ENCODE data around the gene SDK1. TPM values are rescaled to one million over a fixed set of nuclear protein-coding genes. Genes with fewer than 3 reads are reported as not detected.

SDK1 gene
- total and polyA plus RNA-seq, 4 donors: 0.12 to 0.47 (median 0.36) TPM

DNA sequence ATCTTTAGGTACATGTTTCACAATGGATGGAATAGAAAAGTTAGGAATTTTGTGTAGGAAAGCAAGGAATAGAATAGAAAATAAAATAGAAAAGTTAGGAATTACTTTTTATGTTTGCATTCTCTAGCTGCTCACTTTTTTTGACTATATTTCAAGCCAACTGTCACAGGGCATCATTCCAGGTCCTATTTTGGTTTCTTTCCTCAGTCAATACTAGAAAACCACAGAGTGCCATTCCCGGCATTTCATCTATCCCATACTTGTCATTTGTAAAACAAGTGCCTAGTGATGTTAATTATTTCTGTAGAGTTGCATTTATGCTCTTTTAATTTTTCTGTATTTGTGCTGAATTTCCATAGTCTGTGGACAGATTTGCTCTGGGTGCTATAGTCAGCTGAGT, 66.2 kb downstream of the SDK1 start:
- no peaks in the 10 kb centered on the region for H3K9me3 ChIP-seq (ENCODE audit: control insufficient read depth in 4 of 4, low read length in 3 of 4)
- WGBS: 93% methylated on average over 1 of the region's 1 CpG

More for the DNA sequence above, 66.2 kb downstream of the SDK1 start:
- no peak for DNase-seq (ENCODE audit: low spot score)
- TF ChIP-seq, protein P1, sequence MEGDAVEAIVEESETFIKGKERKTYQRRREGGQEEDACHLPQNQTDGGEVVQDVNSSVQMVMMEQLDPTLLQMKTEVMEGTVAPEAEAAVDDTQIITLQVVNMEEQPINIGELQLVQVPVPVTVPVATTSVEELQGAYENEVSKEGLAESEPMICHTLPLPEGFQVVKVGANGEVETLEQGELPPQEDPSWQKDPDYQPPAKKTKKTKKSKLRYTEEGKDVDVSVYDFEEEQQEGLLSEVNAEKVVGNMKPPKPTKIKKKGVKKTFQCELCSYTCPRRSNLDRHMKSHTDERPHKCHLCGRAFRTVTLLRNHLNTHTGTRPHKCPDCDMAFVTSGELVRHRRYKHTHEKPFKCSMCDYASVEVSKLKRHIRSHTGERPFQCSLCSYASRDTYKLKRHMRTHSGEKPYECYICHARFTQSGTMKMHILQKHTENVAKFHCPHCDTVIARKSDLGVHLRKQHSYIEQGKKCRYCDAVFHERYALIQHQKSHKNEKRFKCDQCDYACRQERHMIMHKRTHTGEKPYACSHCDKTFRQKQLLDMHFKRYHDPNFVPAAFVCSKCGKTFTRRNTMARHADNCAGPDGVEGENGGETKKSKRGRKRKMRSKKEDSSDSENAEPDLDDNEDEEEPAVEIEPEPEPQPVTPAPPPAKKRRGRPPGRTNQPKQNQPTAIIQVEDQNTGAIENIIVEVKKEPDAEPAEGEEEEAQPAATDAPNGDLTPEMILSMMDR (IDR thresholded peaks at IDR 0.05; ENCODE audit: low read depth, low read length, missing input control): no peak
- TF ChIP-seq RXRA (IDR thresholded peaks at IDR 0.05) (no peak), YY1 (IDR thresholded peaks at IDR 0.05) (no peak), EGR1 (IDR thresholded peaks at IDR 0.05; ENCODE audit: low read depth in 2 of 2) (no peak), FOXA2 (IDR thresholded peaks at IDR 0.05) (no peak), NR2F2 (IDR thresholded peaks at IDR 0.05) (no peak), SP1 (IDR thresholded peaks at IDR 0.05) (no peak), HNF4A (conservative IDR thresholded peaks at IDR 0.05) (no peak), TAF1 (conservative IDR thresholded peaks at IDR 0.05) (no peak), GABPA (IDR thresholded peaks at IDR 0.05 in 1 of 2, conservative IDR thresholded peaks at IDR 0.05 in 1 of 2) (no peak), RAD21 (IDR thresholded peaks at IDR 0.05) (no peak)
- TF ChIP-seq, protein P2, sequence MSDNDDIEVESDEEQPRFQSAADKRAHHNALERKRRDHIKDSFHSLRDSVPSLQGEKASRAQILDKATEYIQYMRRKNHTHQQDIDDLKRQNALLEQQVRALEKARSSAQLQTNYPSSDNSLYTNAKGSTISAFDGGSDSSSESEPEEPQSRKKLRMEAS (IDR thresholded peaks at IDR 0.05): no peak
- TF ChIP-seq, protein P3, sequence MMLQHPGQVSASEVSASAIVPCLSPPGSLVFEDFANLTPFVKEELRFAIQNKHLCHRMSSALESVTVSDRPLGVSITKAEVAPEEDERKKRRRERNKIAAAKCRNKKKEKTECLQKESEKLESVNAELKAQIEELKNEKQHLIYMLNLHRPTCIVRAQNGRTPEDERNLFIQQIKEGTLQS (IDR thresholded peaks at IDR 0.05): no peak
- TF ChIP-seq, protein P4, sequence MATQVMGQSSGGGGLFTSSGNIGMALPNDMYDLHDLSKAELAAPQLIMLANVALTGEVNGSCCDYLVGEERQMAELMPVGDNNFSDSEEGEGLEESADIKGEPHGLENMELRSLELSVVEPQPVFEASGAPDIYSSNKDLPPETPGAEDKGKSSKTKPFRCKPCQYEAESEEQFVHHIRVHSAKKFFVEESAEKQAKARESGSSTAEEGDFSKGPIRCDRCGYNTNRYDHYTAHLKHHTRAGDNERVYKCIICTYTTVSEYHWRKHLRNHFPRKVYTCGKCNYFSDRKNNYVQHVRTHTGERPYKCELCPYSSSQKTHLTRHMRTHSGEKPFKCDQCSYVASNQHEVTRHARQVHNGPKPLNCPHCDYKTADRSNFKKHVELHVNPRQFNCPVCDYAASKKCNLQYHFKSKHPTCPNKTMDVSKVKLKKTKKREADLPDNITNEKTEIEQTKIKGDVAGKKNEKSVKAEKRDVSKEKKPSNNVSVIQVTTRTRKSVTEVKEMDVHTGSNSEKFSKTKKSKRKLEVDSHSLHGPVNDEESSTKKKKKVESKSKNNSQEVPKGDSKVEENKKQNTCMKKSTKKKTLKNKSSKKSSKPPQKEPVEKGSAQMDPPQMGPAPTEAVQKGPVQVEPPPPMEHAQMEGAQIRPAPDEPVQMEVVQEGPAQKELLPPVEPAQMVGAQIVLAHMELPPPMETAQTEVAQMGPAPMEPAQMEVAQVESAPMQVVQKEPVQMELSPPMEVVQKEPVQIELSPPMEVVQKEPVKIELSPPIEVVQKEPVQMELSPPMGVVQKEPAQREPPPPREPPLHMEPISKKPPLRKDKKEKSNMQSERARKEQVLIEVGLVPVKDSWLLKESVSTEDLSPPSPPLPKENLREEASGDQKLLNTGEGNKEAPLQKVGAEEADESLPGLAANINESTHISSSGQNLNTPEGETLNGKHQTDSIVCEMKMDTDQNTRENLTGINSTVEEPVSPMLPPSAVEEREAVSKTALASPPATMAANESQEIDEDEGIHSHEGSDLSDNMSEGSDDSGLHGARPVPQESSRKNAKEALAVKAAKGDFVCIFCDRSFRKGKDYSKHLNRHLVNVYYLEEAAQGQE (IDR thresholded peaks at IDR 0.05): no peak
- TF ChIP-seq, protein P5, sequence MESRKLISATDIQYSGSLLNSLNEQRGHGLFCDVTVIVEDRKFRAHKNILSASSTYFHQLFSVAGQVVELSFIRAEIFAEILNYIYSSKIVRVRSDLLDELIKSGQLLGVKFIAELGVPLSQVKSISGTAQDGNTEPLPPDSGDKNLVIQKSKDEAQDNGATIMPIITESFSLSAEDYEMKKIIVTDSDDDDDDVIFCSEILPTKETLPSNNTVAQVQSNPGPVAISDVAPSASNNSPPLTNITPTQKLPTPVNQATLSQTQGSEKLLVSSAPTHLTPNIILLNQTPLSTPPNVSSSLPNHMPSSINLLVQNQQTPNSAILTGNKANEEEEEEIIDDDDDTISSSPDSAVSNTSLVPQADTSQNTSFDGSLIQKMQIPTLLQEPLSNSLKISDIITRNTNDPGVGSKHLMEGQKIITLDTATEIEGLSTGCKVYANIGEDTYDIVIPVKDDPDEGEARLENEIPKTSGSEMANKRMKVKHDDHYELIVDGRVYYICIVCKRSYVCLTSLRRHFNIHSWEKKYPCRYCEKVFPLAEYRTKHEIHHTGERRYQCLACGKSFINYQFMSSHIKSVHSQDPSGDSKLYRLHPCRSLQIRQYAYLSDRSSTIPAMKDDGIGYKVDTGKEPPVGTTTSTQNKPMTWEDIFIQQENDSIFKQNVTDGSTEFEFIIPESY (IDR thresholded peaks at IDR 0.05): no peak
- Histone ChIP-seq H3K4me3 (ENCODE audit: low read depth in 1 of 3, low read length in 3 of 3) (no peak overlapping the region), H3K27me3 (ENCODE audit: control insufficient read depth in 4 of 4, insufficient read depth in 4 of 4, low read length in 3 of 4) (peaks cover 0 to 3% (median 0%) of the 10 kb centered on the region in 4 donors), H3K36me3 (ENCODE audit: control insufficient read depth in 4 of 4, insufficient read depth in 3 of 4, low read depth in 1 of 4, low read length in 3 of 4) (no peaks in the 10 kb centered on the region), H3K4me1 (ENCODE audit: control insufficient read depth in 4 of 4, insufficient read depth in 4 of 4, low read length in 3 of 4) (no peaks in the 10 kb centered on the region), H3K27ac (ENCODE audit: low read depth in 1 of 2, low read length in 2 of 2) (no peak overlapping the region), H3K9ac (ENCODE audit: low read depth in 1 of 2, low read length in 2 of 2) (no peak overlapping the region)

All from liver (tissue), 9 donors.